GM12891 (cell line): ENCODE results near the gene CXCR6.

Source experiments
- PAX5 ChIP-seq: IDR thresholded peaks from 2 replicates; pipeline ENCODE4 v1.6.1; 2011; ENCODE audit warnings: low read length, moderate library complexity, mild to moderate bottlenecking; ENCODE audit not compliant: insufficient read depth, severe bottlenecking
- POLR2A ChIP-seq: IDR thresholded peaks from 2 replicates; pipeline ENCODE4 v1.6.1; 2011; ENCODE audit warnings: low read depth, low read length, control low read depth
- POLR2AphosphoS5 ChIP-seq: IDR thresholded peaks from 2 replicates; pipeline ENCODE4 v1.6.1; 2011; ENCODE audit warnings: low read depth, low read length, control low read depth
- POU2F2 ChIP-seq: IDR thresholded peaks from 2 replicates; pipeline ENCODE4 v1.6.1; 2011; ENCODE audit warnings: low read depth, mild to moderate bottlenecking, control low read depth, low read length, moderate library complexity
- SPI1 ChIP-seq: IDR thresholded peaks from 2 replicates; pipeline ENCODE4 v1.6.1; 2011; ENCODE audit warnings: low read depth, low read length, control low read depth
- TAF1 ChIP-seq: IDR thresholded peaks from 2 replicates; pipeline ENCODE4 v1.6.1; 2011; ENCODE audit warnings: low read depth, low read length, control low read depth

DNA sequence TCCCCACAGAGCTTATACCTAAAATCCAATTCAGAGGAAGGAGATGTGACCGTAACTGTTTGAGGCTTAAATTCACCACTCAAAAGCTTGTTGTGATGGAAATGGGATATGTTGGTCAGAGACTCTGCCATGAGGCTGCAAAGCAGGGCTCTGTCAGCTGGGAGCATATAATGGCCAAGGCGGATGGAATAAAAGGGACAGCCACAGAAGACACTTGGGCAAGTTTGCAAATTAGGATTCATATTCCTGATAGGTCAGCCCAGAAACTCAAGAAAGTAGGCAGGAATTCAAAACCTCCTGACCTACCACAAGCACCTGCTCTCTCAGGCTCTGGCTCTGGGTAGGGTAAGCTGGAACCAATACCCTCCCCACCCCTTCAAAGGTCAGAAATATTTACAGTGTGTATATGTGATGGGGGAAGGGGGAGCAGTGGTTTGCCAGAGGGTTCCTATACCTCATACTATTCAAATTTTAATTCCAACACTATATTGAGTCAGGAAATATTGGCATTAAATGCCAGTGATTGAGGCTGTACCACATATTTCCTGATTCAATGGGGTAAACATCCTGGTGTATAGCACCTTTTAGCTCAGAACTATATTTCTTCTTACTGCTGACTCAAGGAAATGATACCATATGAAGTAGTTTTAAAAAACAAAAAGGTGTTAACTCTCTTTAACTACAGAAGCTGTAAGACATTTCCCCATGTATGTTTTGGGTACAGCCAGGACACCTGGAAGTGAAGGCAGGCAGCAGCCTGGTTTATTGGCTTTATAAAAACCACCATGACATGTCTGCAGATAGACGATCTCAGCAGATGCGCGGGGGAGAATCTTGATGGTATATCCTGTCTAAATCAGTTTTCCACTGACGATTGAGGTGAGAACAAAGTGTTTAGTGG is 33.2 kb downstream of the CXCR6 start:
- no peak for TF ChIP-seq POLR2AphosphoS5
- TF ChIP-seq POLR2A = no peak
- no peak for TF ChIP-seq SPI1
- no peak for TF ChIP-seq TAF1
- no peak for TF ChIP-seq PAX5
- TF ChIP-seq POU2F2 = no peak
